HuH-7 (cell line): Measurements from ENCODE around the gene HAUS1.
"Not testable (repeated sequence)": the region's sequence is repeated elsewhere in the genome, so short reads cannot be mapped to it uniquely, and the experiment has no call there.

Source experiments
- DNase-seq: peaks from one replicate; pipeline ENCODE4 v3.0.0; 2011; ENCODE audit warnings: low spot score

HAUS1 gene

GRCh38 chr18:46088501-46088900 lies 15.7 kb upstream of the HAUS1 start:
- not testable (repeated sequence) for DNase-seq

GRCh38 chr18:46095532-46095931 lies 8.7 kb upstream of the HAUS1 start:
- no peak for DNase-seq

- no peak for DNase-seq
Measured at GRCh38 chr18:46096651-46097300, 7.4 kb upstream of the HAUS1 start.

- DNase-seq: no peak
Measured at GRCh38 chr18:46097431-46097800, 6.8 kb upstream of the HAUS1 start.

- peak; percentile 62 for DNase-seq
Measured at GRCh38 chr18:46097801-46098615, 6.2 kb upstream of the HAUS1 start, which contains the start of gene ATP5F1A. Gene ATP5F1A (minus strand): TSS chr18:46098296. CDS start chr18:46098231, 65 bp downstream.

- DNase-seq: no peak
Measured at GRCh38 chr18:46098616-46098933, 5.6 kb upstream of the HAUS1 start.

GRCh38 chr18:46099463-46099862 lies 4.7 kb upstream of the HAUS1 start:
- no peak for DNase-seq

GRCh38 chr18:46109386-46109785 lies 5.2 kb downstream of the HAUS1 start:
- no peak for DNase-seq

- no peak for DNase-seq
Measured at GRCh38 chr18:46110406-46110805, 6.2 kb downstream of the HAUS1 start.

- DNase-seq: no peak
Measured at GRCh38 chr18:46113751-46114150, 9.6 kb downstream of the HAUS1 start.

- not testable (repeated sequence) for DNase-seq
Measured at GRCh38 chr18:46126625-46127024, 22.4 kb downstream of the HAUS1 start.

GRCh38 chr18:46130061-46130460 lies 25.9 kb downstream of the HAUS1 start:
- no peak for DNase-seq

GRCh38 chr18:46130549-46130948 lies 26.4 kb downstream of the HAUS1 start:
- DNase-seq: not testable (repeated sequence)

GRCh38 chr18:46133534-46133933 lies 29.3 kb downstream of the HAUS1 start:
- no peak for DNase-seq

GRCh38 chr18:46134920-46135675 lies 30.9 kb downstream of the HAUS1 start:
- DNase-seq: no peak

- DNase-seq: no peak
Measured at GRCh38 chr18:46140173-46140572, 36.0 kb downstream of the HAUS1 start.

- DNase-seq: no peak
Measured at GRCh38 chr18:46141199-46141598, 37.0 kb downstream of the HAUS1 start.

- DNase-seq: peak; percentile 45
Measured at GRCh38 chr18:46148810-46149209, 44.6 kb downstream of the HAUS1 start.

- no peak for DNase-seq
Measured at GRCh38 chr18:46152436-46152807, 48.2 kb downstream of the HAUS1 start.

- DNase-seq: no peak
Measured at GRCh38 chr18:46152808-46153617, 48.8 kb downstream of the HAUS1 start.

GRCh38 chr18:46155641-46156051 lies 51.5 kb downstream of the HAUS1 start:
- DNase-seq: no peak

GRCh38 chr18:46156124-46156745 lies 52.0 kb downstream of the HAUS1 start:
- DNase-seq: no peak
